Smooth muscle cell (in vitro differentiated cells): ENCODE data around the gene PLCD1. TPM values are rescaled to one million over a fixed set of nuclear protein-coding genes. Genes with fewer than 3 reads are reported as not detected.
"Not testable (repeated sequence)": the region's sequence is repeated elsewhere in the genome, so short reads cannot be mapped to it uniquely, and the experiment has no call there.

ENCODE experiments used
- DNase-seq: peaks from one replicate; lab custom pipeline; 2025; ENCODE audit not compliant: unreplicated experiment; lab: John Stamatoyannopoulos, UW
- H2AFZ ChIP-seq: fragments of 200-600 bp; sonication (generic); 2 replicates; pipeline ENCODE4 v1.6.0; 2016; ENCODE audit warnings: antibody characterized with exemption, low read depth, mild to moderate bottlenecking
- H3F3A ChIP-seq: fragments of 200-600 bp; sonication (generic); 2 replicates; pipeline ENCODE4 v1.6.0; 2017; ENCODE audit warnings: antibody characterized with exemption, low read depth
- H3K27ac ChIP-seq: fragments of 200-600 bp; sonication (generic); 2 replicates; pipeline ENCODE4 v1.5.1; 2016; ENCODE audit warnings: low read depth, mild to moderate bottlenecking
- H3K27me3 ChIP-seq: fragments of 200-600 bp; sonication (generic); 2 replicates; pipeline ENCODE4 v1.6.1; 2016; ENCODE audit warnings: low read depth, mild to moderate bottlenecking
- H3K36me3 ChIP-seq: fragments of 200-600 bp; sonication (generic); 2 replicates; pipeline ENCODE4 v1.5.1; 2016; ENCODE audit warnings: low read depth
- H3K4me1 ChIP-seq: fragments of 200-600 bp; sonication (generic); 2 replicates; pipeline ENCODE4 v1.5.1; 2016; ENCODE audit warnings: low read depth
- H3K4me2 ChIP-seq: fragments of 200-600 bp; sonication (generic); 2 replicates; pipeline ENCODE4 v1.6.0; 2016; ENCODE audit warnings: mild to moderate bottlenecking
- H3K4me3 ChIP-seq: fragments of 200-600 bp; sonication (generic); 2 replicates; pipeline ENCODE4 v1.5.1; 2016; ENCODE audit warnings: mild to moderate bottlenecking
- H3K79me2 ChIP-seq: fragments of 200-600 bp; sonication (generic); 2 replicates; pipeline ENCODE4 v1.6.0; 2016; ENCODE audit warnings: low read depth, mild to moderate bottlenecking
- H3K9ac ChIP-seq: fragments of 200-600 bp; sonication (generic); 2 replicates; pipeline ENCODE4 v1.6.0; 2016; ENCODE audit warnings: low read depth
- H3K9me3 ChIP-seq: fragments of 200-600 bp; sonication (generic); replicated peaks from 2 replicates; pipeline ENCODE4 v1.5.1; 2016; ENCODE audit warnings: low read depth
- H4K20me1 ChIP-seq: fragments of 200-600 bp; sonication (generic); 2 replicates; pipeline ENCODE4 v1.6.0; 2016; ENCODE audit warnings: low read depth
- WGBS: methylation state at CpG from one replicate; pipeline ENCODE4 v1.1.7; 2016; ENCODE audit warnings: low lambda C conversion rate; 5-methylcytosine and 5-hydroxymethylcytosine counted together
- polyA plus RNA-seq: library from polyadenylated mRNA; unstranded; fragments of >200 nt; fragmentation: Nextera tagmentation; extraction: Ambion mirVana; gene quantifications from 2 replicates; pipeline ENCODE4 v1.2.1, GENCODE V29; 2016
- total RNA-seq: library from RNA; depleted of rRNA; stranded (reverse); fragments of >200 nt; gene quantifications from 2 replicates; pipeline ENCODE4 v1.2.3, GENCODE V29; 2014
- TF ChIP-seq, protein P1 (sequence below): fragments of 200-600 bp; sonication (generic); IDR thresholded peaks from 2 replicates; pipeline ENCODE4 v1.5.1; 2017; ENCODE audit warnings: borderline replicate concordance, mild to moderate bottlenecking, antibody characterized with exemption; ENCODE audit not compliant: insufficient read depth, poor library complexity, severe bottlenecking

PLCD1 gene
- total and polyA plus RNA-seq, 2 experiments from 2014 or later: 21.3 to 33.3 TPM

DNA sequence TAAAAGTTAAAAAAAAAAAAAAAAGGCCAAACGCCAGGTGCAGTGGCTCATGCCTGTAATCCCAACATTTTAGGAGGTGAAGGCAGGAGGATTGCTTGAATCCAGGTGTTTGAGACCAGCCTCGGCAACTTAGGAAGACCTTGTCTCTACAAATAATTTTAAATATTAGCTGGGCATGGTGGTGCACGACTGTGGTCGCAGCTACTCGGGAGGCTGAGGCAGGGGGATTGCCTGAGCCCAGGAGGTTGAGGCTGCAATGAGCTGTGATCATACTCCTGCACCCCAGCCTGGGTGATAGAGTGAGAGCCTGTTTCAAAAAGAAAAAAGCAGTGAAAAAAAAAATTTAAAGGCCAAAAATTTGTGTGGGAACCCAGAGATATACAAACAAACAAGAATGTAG lies 6.8 kb upstream of the PLCD1 start:
- H2AFZ ChIP-seq: no peak overlapping the region
- H3K27me3 ChIP-seq: no peaks in the 10 kb centered on the region
- no peaks in the 10 kb centered on the region for H3K9me3 ChIP-seq
- no peaks in the 10 kb centered on the region for H3F3A ChIP-seq
- WGBS: 96% methylated on average over 5 of the region's 5 CpGs
- no peaks in the 10 kb centered on the region for H4K20me1 ChIP-seq
- no peak overlapping the region for H3K27ac ChIP-seq
- DNase-seq: no peak
- no peaks in the 10 kb centered on the region for H3K36me3 ChIP-seq
- H3K4me2 ChIP-seq: no peak overlapping the region
- H3K9ac ChIP-seq: no peak overlapping the region
- peaks cover 9% of the 10 kb centered on the region for H3K4me1 ChIP-seq
- TF ChIP-seq, protein P1, sequence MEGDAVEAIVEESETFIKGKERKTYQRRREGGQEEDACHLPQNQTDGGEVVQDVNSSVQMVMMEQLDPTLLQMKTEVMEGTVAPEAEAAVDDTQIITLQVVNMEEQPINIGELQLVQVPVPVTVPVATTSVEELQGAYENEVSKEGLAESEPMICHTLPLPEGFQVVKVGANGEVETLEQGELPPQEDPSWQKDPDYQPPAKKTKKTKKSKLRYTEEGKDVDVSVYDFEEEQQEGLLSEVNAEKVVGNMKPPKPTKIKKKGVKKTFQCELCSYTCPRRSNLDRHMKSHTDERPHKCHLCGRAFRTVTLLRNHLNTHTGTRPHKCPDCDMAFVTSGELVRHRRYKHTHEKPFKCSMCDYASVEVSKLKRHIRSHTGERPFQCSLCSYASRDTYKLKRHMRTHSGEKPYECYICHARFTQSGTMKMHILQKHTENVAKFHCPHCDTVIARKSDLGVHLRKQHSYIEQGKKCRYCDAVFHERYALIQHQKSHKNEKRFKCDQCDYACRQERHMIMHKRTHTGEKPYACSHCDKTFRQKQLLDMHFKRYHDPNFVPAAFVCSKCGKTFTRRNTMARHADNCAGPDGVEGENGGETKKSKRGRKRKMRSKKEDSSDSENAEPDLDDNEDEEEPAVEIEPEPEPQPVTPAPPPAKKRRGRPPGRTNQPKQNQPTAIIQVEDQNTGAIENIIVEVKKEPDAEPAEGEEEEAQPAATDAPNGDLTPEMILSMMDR: no peak
- H3K79me2 ChIP-seq: no peaks in the 10 kb centered on the region
- H3K4me3 ChIP-seq: no peak overlapping the region

DNA sequence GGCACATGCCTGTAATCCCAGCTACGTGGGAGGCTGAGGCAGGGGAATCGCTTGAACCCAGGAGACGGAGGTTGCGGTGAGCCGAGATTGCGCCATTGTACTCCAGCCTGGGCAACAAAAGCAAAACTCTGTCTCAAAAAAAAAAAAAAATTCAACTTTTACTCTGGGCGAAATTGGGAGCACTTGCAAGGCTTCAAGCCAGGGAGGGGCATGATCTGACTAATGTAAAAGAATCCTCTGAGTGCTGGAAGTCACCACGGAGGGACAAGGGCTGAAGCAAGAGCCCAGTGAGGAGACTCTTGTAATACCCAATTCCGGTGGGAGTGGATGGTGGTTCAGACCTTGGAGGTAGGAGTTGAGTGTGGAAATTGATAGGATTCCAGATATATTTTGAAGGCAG lies 4.9 kb upstream of the PLCD1 start:
- H4K20me1 ChIP-seq, H3K79me2 ChIP-seq, H3K27me3 ChIP-seq, H3K4me1 ChIP-seq, DNase-seq, H3K36me3 ChIP-seq, H3K4me3 ChIP-seq, H3K4me2 ChIP-seq, H3K9ac ChIP-seq, H3K9me3 ChIP-seq, H3K27ac ChIP-seq, H3F3A ChIP-seq, H2AFZ ChIP-seq: not testable (repeated sequence)
- WGBS: 87% methylated on average over 9 of the region's 9 CpGs

DNA sequence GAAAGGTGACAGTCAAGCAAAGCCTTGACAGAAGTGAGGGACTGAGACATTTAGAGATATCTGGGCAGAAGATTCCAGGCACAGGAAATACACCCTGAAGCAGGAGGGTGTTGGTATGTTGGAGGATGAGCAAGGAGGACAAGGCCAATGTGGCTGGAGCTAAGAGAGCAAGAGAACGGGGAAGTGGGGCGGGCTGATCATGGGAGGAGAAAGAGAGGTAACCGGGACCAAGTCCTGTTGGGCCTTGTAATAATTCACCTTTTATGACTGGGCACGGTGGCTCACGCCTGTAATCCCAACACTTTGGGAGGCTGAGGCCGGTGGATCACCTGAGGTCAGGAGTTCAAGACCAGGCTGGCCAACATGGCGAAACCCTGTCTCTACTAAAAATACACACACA lies 4.1 kb upstream of the PLCD1 start:
- H4K20me1 ChIP-seq: not testable (repeated sequence)
- WGBS: 95% methylated on average over 7 of the region's 7 CpGs

DNA sequence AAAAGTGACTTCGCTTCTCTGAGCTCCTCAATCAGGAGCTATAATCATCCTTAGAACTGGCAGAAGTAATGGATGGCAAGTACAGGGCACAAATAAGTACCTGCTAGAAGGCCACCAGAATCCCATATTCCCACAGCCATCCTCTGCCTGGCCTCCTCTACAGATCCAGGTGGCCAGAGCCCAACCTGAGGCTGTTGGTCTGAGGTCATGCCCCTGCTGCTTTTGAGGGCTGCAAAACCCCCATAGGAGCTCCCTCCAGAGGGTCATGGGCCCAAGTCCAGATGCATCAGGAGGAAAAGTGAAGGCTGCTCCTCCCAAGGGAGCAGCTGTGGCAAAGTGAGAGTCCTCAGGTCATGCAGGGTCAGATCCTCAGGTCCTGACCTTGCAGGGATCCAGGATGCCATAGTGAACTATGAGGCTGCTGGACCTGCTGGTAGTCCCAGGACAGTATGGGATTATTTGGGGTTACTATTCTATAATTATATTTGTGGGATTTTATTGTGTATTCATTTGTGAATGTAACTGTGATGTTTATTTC lies 3.0 kb upstream of the PLCD1 start:
- Histone ChIP-seq H3K4me1 (peaks cover 3% of the 10 kb centered on the region), H3K9ac (no peak overlapping the region), H3K27me3 (no peaks in the 10 kb centered on the region), H3F3A (no peaks in the 10 kb centered on the region), H3K79me2 (no peaks in the 10 kb centered on the region), H3K9me3 (no peaks in the 10 kb centered on the region), H3K27ac (no peak overlapping the region), H3K36me3 (no peaks in the 10 kb centered on the region), H3K4me2 (no peak overlapping the region), H4K20me1 (peaks cover 6% of the 10 kb centered on the region), H3K4me3 (no peak overlapping the region), H2AFZ (no peak overlapping the region)
- 100% methylated on average over 1 of the region's 1 CpG for WGBS
- TF ChIP-seq, protein P1: no peak
- DNase-seq: no peak

More for the DNA sequence above, 4.1 kb upstream of the PLCD1 start:
- not testable (repeated sequence) for DNase-seq, H3K9ac ChIP-seq, H3K4me1 ChIP-seq, H3K79me2 ChIP-seq, H3K27ac ChIP-seq, H3K4me3 ChIP-seq, H3F3A ChIP-seq, H3K27me3 ChIP-seq, H3K9me3 ChIP-seq, H2AFZ ChIP-seq, H3K4me2 ChIP-seq, H3K36me3 ChIP-seq
